ENCODE data around the gene GPX8. TPM values are rescaled to one million over a fixed set of nuclear protein-coding genes. Genes with fewer than 3 reads are reported as not detected.

GPX8 gene
- total RNA-seq, 1 experiment from 2014 or later = 37.9 TPM

- H3K27me3 Mint-ChIP-seq (ENCODE audit: low read depth) = peaks cover 1% of the 10 kb centered on the region; the same call in 1 of the 2 replicates
- Histone ChIP-seq H3K4me1 (ENCODE audit: insufficient read depth, low read length) (no peaks in the 10 kb centered on the region), H3K9me3 (ENCODE audit: control insufficient read depth, low read depth, low read length) (no peaks in the 10 kb centered on the region), H2BK15ac (ENCODE audit: low read depth, low read length) (no peak overlapping the region), H3K79me1 (ENCODE audit: insufficient read depth, low read depth, low read length, poor library complexity, severe bottlenecking) (no peaks in the 10 kb centered on the region), H4K8ac (replicated peaks; ENCODE audit: insufficient read length, low read depth, low read length) (no peak overlapping the region), H4K20me1 (ENCODE audit: control insufficient read depth, insufficient read depth, insufficient read length) (no peaks in the 10 kb centered on the region), H2AK5ac (ENCODE audit: insufficient read length, low read length) (no peak overlapping the region), H3K4me2 (ENCODE audit: insufficient read depth, insufficient read length, low read length) (no peak overlapping the region), H3K27ac (ENCODE audit: insufficient read length, low read depth, low read length) (no peak overlapping the region), H2BK120ac (ENCODE audit: low read depth, low read length, poor library complexity, severe bottlenecking) (no peak overlapping the region), H3K9ac (ENCODE audit: extremely low read depth, insufficient read length, low read length) (no peak overlapping the region), H3K23ac (ENCODE audit: insufficient read length, low read depth, low read length) (no peak overlapping the region), H2BK12ac (ENCODE audit: insufficient read length, low read depth, low read length) (no peak overlapping the region), H2BK5ac (ENCODE audit: insufficient read length, low read length) (no peak overlapping the region), H3K79me2 (ENCODE audit: insufficient read depth, low read length) (no peaks in the 10 kb centered on the region), H2BK20ac (ENCODE audit: low read depth, low read length, poor library complexity, severe bottlenecking) (no peak overlapping the region), H3T11ph (ENCODE audit: low read length) (no peak overlapping the region), H3K23me2 (ENCODE audit: insufficient read length, low read depth, low read length, poor library complexity, severe bottlenecking) (no peaks in the 10 kb centered on the region), H2AFZ (ENCODE audit: low read length) (no peak overlapping the region), H3K14ac (ENCODE audit: insufficient read depth, low read length) (no peak overlapping the region), H3K27me3 (ENCODE audit: insufficient read depth, low read length) (no peaks in the 10 kb centered on the region), H3K18ac (ENCODE audit: insufficient read length, low read depth, low read length) (no peak overlapping the region), H3K56ac (ENCODE audit: insufficient read length, low read depth, low read length) (no peak overlapping the region), H4K5ac (ENCODE audit: insufficient read length, low read depth, low read length) (no peak overlapping the region), H3K4ac (ENCODE audit: low read depth, low read length) (no peak overlapping the region), H4K91ac (ENCODE audit: insufficient read length, low read depth, low read length) (no peak overlapping the region)
- WGBS (ENCODE audit: extremely low coverage, insufficient read length, low lambda C conversion rate) = no CpG with 5 or more reads among the region's 8 CpGs
- peaks cover 2 to 4% of the 10 kb centered on the region in 2 experiments; a peak in 2 of 4 replicates for H3K4me1 Mint-ChIP-seq
- H3K9me3 Mint-ChIP-seq = no peaks in the 10 kb centered on the region; a peak in 1 of 5 replicates
- H3K36me3 Mint-ChIP-seq (ENCODE audit: insufficient read depth in 1 of 3, low read depth in 3 of 3) = no peaks in the 10 kb centered on the region
- TF ChIP-seq CTCF (conservative IDR thresholded peaks at IDR 0.05) = no peak
- no peak overlapping the region; a peak in 1 of 7 replicates for H3K27ac Mint-ChIP-seq
- no peak overlapping the region for H3K4me3 Mint-ChIP-seq
- DNase-seq = no peak
These were observed 13.9 kb upstream of the GPX8 start for GRCh38 chr5:55146080-55146479.

Data from H9 (cell line).